HG02870 (cell line): ENCODE results near the gene UBAP2.

Source experiments
- ATAC-seq: cut with Tn5 transposase; IDR thresholded peaks from one replicate; pipeline ENCODE4 v1.9.1; 2021; ENCODE audit warnings: mild to moderate bottlenecking, moderate library complexity; ENCODE audit not compliant: unreplicated experiment

Gene UBAP2

GRCh38 chr9:33924978-33925797 lies 123.5 kb downstream of the UBAP2 start:
- no peak for ATAC-seq

GRCh38 chr9:33923998-33924701 lies 124.5 kb downstream of the UBAP2 start:
- no peak for ATAC-seq

GRCh38 chr9:33923079-33923478 lies 125.6 kb downstream of the UBAP2 start:
- no peak for ATAC-seq

- no peak for ATAC-seq
Observed at GRCh38 chr9:33921967-33922895, 126.5 kb downstream of the UBAP2 start.

- no peak for ATAC-seq
Observed at GRCh38 chr9:33919276-33919897, 129.3 kb downstream of the UBAP2 start.

- ATAC-seq, result no peak
Observed at GRCh38 chr9:33917036-33917435, 131.7 kb downstream of the UBAP2 start.

- ATAC-seq, result no peak
Observed at GRCh38 chr9:33914887-33915628, 133.6 kb downstream of the UBAP2 start.

- no peak for ATAC-seq
Observed at GRCh38 chr9:33913541-33913940, 135.1 kb downstream of the UBAP2 start.

GRCh38 chr9:33908749-33909148 lies 139.9 kb downstream of the UBAP2 start:
- ATAC-seq, result no peak

- ATAC-seq, result no peak
Observed at GRCh38 chr9:33908114-33908513, 140.6 kb downstream of the UBAP2 start.

GRCh38 chr9:33907347-33907746 lies 141.3 kb downstream of the UBAP2 start:
- ATAC-seq, result no peak

GRCh38 chr9:33906769-33907168 lies 141.9 kb downstream of the UBAP2 start:
- no peak for ATAC-seq

GRCh38 chr9:33905137-33905536 lies 143.6 kb downstream of the UBAP2 start:
- no peak for ATAC-seq

GRCh38 chr9:33903157-33903780 lies 145.4 kb downstream of the UBAP2 start:
- ATAC-seq, result no peak

- ATAC-seq, result no peak
Observed at GRCh38 chr9:33894316-33894715, 154.4 kb downstream of the UBAP2 start.

- ATAC-seq, result no peak
Observed at GRCh38 chr9:33893861-33894260, 154.8 kb downstream of the UBAP2 start.

- no peak for ATAC-seq
Observed at GRCh38 chr9:33885948-33886347, 162.7 kb downstream of the UBAP2 start.

- no peak for ATAC-seq
Observed at GRCh38 chr9:33884856-33885701, 163.6 kb downstream of the UBAP2 start.

GRCh38 chr9:33881635-33882034 lies 167.1 kb downstream of the UBAP2 start:
- ATAC-seq, result no peak
